ENCODE data around the gene PPP5C.

GRCh38 chr19:46435009-46435408 lies 88.1 kb downstream of the PPP5C start:
- TF ChIP-seq CTCF (IDR thresholded peaks at IDR 0.05) (no peak), POLR2A (IDR thresholded peaks at IDR 0.05) (no peak)
